Fibroblast of mammary gland (primary cell): ENCODE measurements around the gene CBLB.
A peak's percentile ranks its signal among the peaks of the same experiment; 100 is the strongest.

ENCODE experiments used
- DNase-seq: peaks from one replicate; pipeline ENCODE4 v3.0.0-alpha.2; 2010; ENCODE audit warnings: low read depth
- H3K4me3 ChIP-seq: 2 replicates; pipeline ENCODE4 v1.5.1; 2011; ENCODE audit warnings: low read depth, mild to moderate bottlenecking, low read length, moderate library complexity; ENCODE audit not compliant: control insufficient read depth
- CTCF ChIP-seq: conservative IDR thresholded peaks from 2 replicates; pipeline ENCODE4 v1.5.1; 2011; ENCODE audit warnings: low read depth, low read length, inconsistent platforms; ENCODE audit not compliant: control insufficient read depth, insufficient read depth

The CBLB gene

GRCh38 chr3:105686278-105686897 is 182.4 kb downstream of the CBLB start:
- no peak overlapping the region for H3K4me3 ChIP-seq
- peak; percentile 80 for TF ChIP-seq CTCF
- peak; percentile 63 for DNase-seq

- no peak overlapping the region for H3K4me3 ChIP-seq
- no peak for TF ChIP-seq CTCF
- DNase-seq, result no peak
Observed at GRCh38 chr3:105679951-105680350, 188.9 kb downstream of the CBLB start.

DNA sequence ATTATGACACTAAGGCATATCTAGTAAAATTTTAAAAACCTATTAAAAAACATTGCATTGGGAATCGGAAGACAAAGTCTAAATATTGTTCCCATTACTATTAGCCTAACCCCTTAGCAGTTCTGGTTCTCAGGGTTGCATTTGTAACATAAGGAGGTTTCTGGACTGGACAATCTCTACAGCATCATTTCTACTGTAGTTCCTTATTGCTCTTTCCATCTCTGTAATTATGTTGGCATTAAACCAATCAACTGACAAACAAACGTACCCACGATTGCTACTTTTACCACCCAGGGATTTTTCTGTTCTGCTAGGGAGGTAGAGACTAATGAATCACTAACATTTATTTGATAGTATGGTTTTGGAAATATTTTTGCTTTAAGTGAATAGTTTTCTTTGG is 190.8 kb downstream of the CBLB start:
- TF ChIP-seq CTCF, result no peak
- no peak for DNase-seq
- H3K4me3 ChIP-seq, result no peak overlapping the region

GRCh38 chr3:105676621-105677300 is 192.1 kb downstream of the CBLB start:
- no peak for TF ChIP-seq CTCF
- DNase-seq, result no peak
- no peak overlapping the region for H3K4me3 ChIP-seq

- TF ChIP-seq CTCF, result no peak
- H3K4me3 ChIP-seq, result no peak overlapping the region
- DNase-seq, result no peak
Observed at GRCh38 chr3:105674437-105675065, 194.3 kb downstream of the CBLB start.

- no peak overlapping the region for H3K4me3 ChIP-seq
- TF ChIP-seq CTCF, result no peak
- DNase-seq, result no peak
Observed at GRCh38 chr3:105672996-105673395, 195.8 kb downstream of the CBLB start.
